K562 (cell line): Measurements from ENCODE around the gene GP1BB. TPM values are rescaled to one million over a fixed set of nuclear protein-coding genes. Genes with fewer than 3 reads are reported as not detected.
A peak's percentile ranks its signal among the peaks of the same experiment; 100 is the strongest.

Experiments used
- ATAC-seq: fragments of 200-7000 bp; cut with Tn5 transposase; 3 replicates; pipeline ENCODE4 v1.9.1; 2020; ENCODE audit warnings: moderate library complexity
- BruUV-seq: library from RNA; stranded (reverse); fragments of 400-500 nt; replicated peaks from 2 replicates; lab custom pipeline; 2021; lab: Mats Ljungman, UMichigan
- CTCF ChIA-PET: fragments of 300-600 bp; formaldehyde crosslinking; extraction: SDS; loops from one replicate; lab custom pipeline; 2021; ENCODE audit warnings: low intra/inter-chr PET ratio; lab: Yijun Ruan, JAX
- POLR2A ChIA-PET: fragments of 300-600, 350-650 bp; sonication (Branson Sonifier 250); formaldehyde crosslinking; extraction: SDS; loops from one replicate; lab custom pipeline; 2021; ENCODE audit warnings: antibody characterized with exemption, inconsistent platforms; lab: Yijun Ruan, JAX
- DNase-seq, 4 experiments: peaks; one replicate each; pipeline versions ENCODE4 v3.0.0 to v3.0.0-alpha.2; 2011 to 2018; ENCODE audit warnings: low spot score in 3 of 4, mixed read lengths in 3 of 4; ENCODE audit errors: extremely low read depth in 1 of 4
- FAIRE-seq: peaks from 2 replicates; lab custom pipeline; 2011; peaks lifted over from hg19 to GRCh38; lab: Jason Lieb, UNC
- H2AFZ ChIP-seq: 2 replicates; pipeline ENCODE4 v1.6.0; 2011; ENCODE audit warnings: low read depth, low read length, control low read depth, inconsistent platforms
- H3K27ac ChIP-seq: fragments of 200-600 bp; 3 replicates; pipeline ENCODE4 v1.8.0; 2011; ENCODE audit warnings: low read depth, mild to moderate bottlenecking, control low read depth, inconsistent platforms, low read length, moderate library complexity, mixed read lengths; ENCODE audit errors: extremely low read depth
- H3K27me3 ChIP-seq, 2 experiments: fragments of 300-600 bp in 1 of 2; 2 replicates in 1 of 2; 3 replicates in 1 of 2; pipeline versions ENCODE4 v1.6.0 to v1.8.0; 2011; ENCODE audit warnings: inconsistent platforms in 2 of 2, low read length in 2 of 2, mild to moderate bottlenecking in 1 of 2, mixed read lengths in 1 of 2, moderate library complexity in 1 of 2; ENCODE audit not compliant: control insufficient read depth in 2 of 2, insufficient read depth in 2 of 2
- H3K36me3 ChIP-seq: fragments of 300-600 bp; 3 replicates; pipeline ENCODE4 v1.8.0; 2011; ENCODE audit warnings: mild to moderate bottlenecking, low read length, inconsistent platforms; ENCODE audit not compliant: control insufficient read depth, insufficient read depth
- H3K4me1 ChIP-seq, 2 experiments: fragments of 200-600 bp in 1 of 2; replicated peaks in 1 of 2; 2 replicates in 1 of 2; 3 replicates in 1 of 2; pipeline versions ENCODE4 v1.5.1 to v1.8.0; 2011; ENCODE audit warnings: inconsistent platforms in 2 of 2, low read length in 2 of 2, mild to moderate bottlenecking in 1 of 2, mixed read lengths in 1 of 2, moderate library complexity in 1 of 2; ENCODE audit not compliant: control insufficient read depth in 2 of 2, insufficient read depth in 2 of 2
- H3K4me2 ChIP-seq: 2 replicates; pipeline ENCODE4 v1.6.1; 2011; ENCODE audit warnings: low read length, control low read depth, inconsistent platforms, mixed read lengths; ENCODE audit not compliant: insufficient read depth
- H3K4me3 ChIP-seq: fragments of 200-600 bp; sonication (generic), shearing (Covaris generic); 2 replicates; pipeline ENCODE4 v1.5.1; 2016; ENCODE audit warnings: control low read depth, inconsistent platforms
- H3K79me2 ChIP-seq: fragments of 200-600 bp; 3 replicates; pipeline ENCODE4 v1.8.0; 2011; ENCODE audit warnings: low read length, inconsistent platforms; ENCODE audit not compliant: control insufficient read depth, insufficient read depth
- H3K9ac ChIP-seq, 2 experiments: 2 replicates each; pipeline versions ENCODE4 v1.6.0 to v1.6.1; 2011; ENCODE audit warnings: low read depth in 2 of 2, low read length in 2 of 2, control low read depth in 1 of 2, inconsistent platforms in 1 of 2, mild to moderate bottlenecking in 1 of 2, mixed read lengths in 1 of 2; ENCODE audit not compliant: insufficient read depth in 1 of 2
- H3K9me1 ChIP-seq: one replicate; pipeline ENCODE4 v1.6.0; 2011; ENCODE audit warnings: inconsistent platforms, mild to moderate bottlenecking, low read length, moderate library complexity; ENCODE audit not compliant: control insufficient read depth, insufficient read depth
- H3K9me3 ChIP-seq: replicated peaks from 2 replicates; pipeline ENCODE4 v1.5.1; 2011; ENCODE audit warnings: low read depth, low read length, inconsistent platforms; ENCODE audit not compliant: control insufficient read depth, insufficient read depth
- H4K20me1 ChIP-seq: replicated peaks from 2 replicates; pipeline ENCODE4 v1.6.1; 2011; ENCODE audit warnings: low read length, inconsistent platforms, mixed read lengths; ENCODE audit not compliant: control insufficient read depth, insufficient read depth
- CBFA2T3 ChIP-seq: fragments of 450-650 bp; IDR thresholded peaks from 2 replicates; pipeline ENCODE4 v1.6.1; 2017
- HOMEZ ChIP-seq: fragments of 250-450 bp; sonication (Bioruptor Pico); IDR thresholded peaks from 2 replicates; pipeline ENCODE4 v1.4.0; 2020; ENCODE audit warnings: mild to moderate bottlenecking, moderate library complexity
- IRF2 ChIP-seq: sonication (generic); formaldehyde crosslinking; IDR thresholded peaks from 2 replicates; pipeline ENCODE4 v1.8.1; 2022; ENCODE audit warnings: mild to moderate bottlenecking, missing genetic modification reagents
- LARP7 ChIP-seq: fragments of 450-650 bp; IDR thresholded peaks from 2 replicates; pipeline ENCODE4 v1.6.1; 2016
- MAZ ChIP-seq, 2 experiments: fragments of 450-650 bp in 1 of 2; sonication (generic) in 1 of 2; formaldehyde crosslinking; IDR thresholded peaks in 1 of 2; conservative IDR thresholded peaks in 1 of 2; 2 replicates each; pipeline versions ENCODE4 v1.4.0 to v1.5.0; 2020; ENCODE audit warnings: mild to moderate bottlenecking in 1 of 2, missing genetic modification reagents in 1 of 2
- MTA3 ChIP-seq: fragments of 450-650 bp; formaldehyde crosslinking; IDR thresholded peaks from 2 replicates; pipeline ENCODE4 v1.6.1; 2017; ENCODE audit warnings: mild to moderate bottlenecking, borderline replicate concordance
- POLR2G ChIP-seq: fragments of 200-400 bp; formaldehyde crosslinking; IDR thresholded peaks from 2 replicates; pipeline ENCODE4 v1.6.1; 2017; ENCODE audit warnings: low read depth, mild to moderate bottlenecking, antibody characterized with exemption, low read length, moderate library complexity
- RREB1 ChIP-seq: fragments of 250-450 bp; sonication (Bioruptor Pico); IDR thresholded peaks from 2 replicates; pipeline ENCODE4 v1.4.0; 2020
- ZFP30 ChIP-seq: fragments of 250-450 bp; sonication (Bioruptor Pico); IDR thresholded peaks from 2 replicates; pipeline ENCODE4 v1.8.0; 2022; ENCODE audit warnings: moderate library complexity, mild to moderate bottlenecking, inconsistent platforms, borderline replicate concordance
- ZNF175 ChIP-seq: fragments of 200-800 bp; sonication (Bioruptor generic); IDR thresholded peaks from 2 replicates; pipeline ENCODE4 v1.6.1; 2016; ENCODE audit warnings: low read depth, mild to moderate bottlenecking, missing genetic modification characterization, missing compliant biosample characterization
- WGBS: fragments of 100-300 bp; shearing (Covaris generic); methylation state at CpG from one replicate; pipeline ENCODE4 v1.1.6; 2016; ENCODE audit warnings: low coverage, mixed read lengths; ENCODE audit not compliant: insufficient coverage; ENCODE audit errors: missing lambda C conversion rate; 5-methylcytosine and 5-hydroxymethylcytosine counted together
- in situ Hi-C: fragments of 300-500 bp; cut with MboI; formaldehyde crosslinking; loops from 4 replicates; pipeline ENCODE4 v1.15.0; 2018; ENCODE audit warnings: inconsistent platforms, mixed read lengths
- intact Hi-C: fragments of 100-400 bp; cut with micrococcal nuclease; formaldehyde crosslinking; loops from 2 replicates; pipeline ENCODE4 v1.14.2; 2022
- polyA plus RNA-seq, 8 experiments: library from polyadenylated mRNA; depleted of rRNA in 4 of 8; stranded (reverse) in 5 of 8; unstranded in 3 of 8; fragments of >200 nt; fragmentation: Nextera tagmentation in 2 of 8; fragmentation: Illumina TruSeq in 1 of 8; extraction: Ambion mirVana in 2 of 8; extraction: Trizol in 1 of 8; gene quantifications; 2 replicates each; pipeline versions ENCODE4 v1.2.1 to v1.2.3, GENCODE V29; 2011 to 2014; ENCODE audit warnings: inconsistent platforms in 1 of 8, missing spikeins in 1 of 8
- total RNA-seq, 7 experiments: library from RNA; depleted of rRNA in 6 of 7; stranded (reverse); fragments of >200 nt in 6 of 7; fragmentation: Illumina TruSeq in 2 of 7; extraction: Trizol in 2 of 7; gene quantifications; 2 replicates each; pipeline versions ENCODE4 v1.2.1 to v1.2.3, GENCODE V29; 2011 to 2021; ENCODE audit warnings: low replicate concordance in 1 of 7

GP1BB gene
- total and polyA plus RNA-seq, 9 of the 15 experiments (the other 6 are each of a cell fraction or from before 2014, with no cell fraction given) = 0.69 to 162 (median 2.8) TPM

- TF ChIP-seq LARP7 (no peak), CBFA2T3 (peak; percentile 9; the same call in 1 of the 2 replicates), ZNF175 (CRISPR knock-in tag) (no peak)
Observed at GRCh38 chr22:19727310-19728150, 4.2 kb downstream of the GP1BB start (continued).

- intact Hi-C loops = no loop called here
- WGBS = 73% methylated on average over 6 of the region's 6 CpGs
- BruUV-seq = no TSS peak
- FAIRE-seq = no peak
- peaks cover 12% of the 10 kb centered on the region; the same call in 1 of the 2 replicates for H4K20me1 ChIP-seq
- H2AFZ ChIP-seq = no peak overlapping the region
- no peak overlapping the region for H3K4me3 ChIP-seq
- peaks cover 15% of the 10 kb centered on the region; the same call in 2 of the 3 replicates for H3K79me2 ChIP-seq
- no peak for DNase-seq
- peaks cover 20 to 75% of the 10 kb centered on the region in 2 experiments for H3K4me1 ChIP-seq
- H3K27me3 ChIP-seq = no peaks in the 10 kb centered on the region; a peak in 1 of 5 replicates
- peaks cover 2% of the 10 kb centered on the region for H3K9me1 ChIP-seq
- H3K36me3 ChIP-seq = peaks cover 7% of the 10 kb centered on the region
- in situ Hi-C loops = loop anchor here (10.0 kb wide), 1 partner anchor 387 kb away; the partner anchor contains the start of genes RANBP1 and TRMT2A
- H3K9me3 ChIP-seq = 0 out of 2 replicates have a peak, but pooled peaks cover 2% of the 10 kb centered on the region
- H3K9ac ChIP-seq = peak overlapping the region in 1 of 2 experiments; percentile 72; a peak in 1 of 4 replicates
- no peak overlapping the region for H3K4me2 ChIP-seq
- POLR2A ChIA-PET = interaction anchor here (0.6 to 0.8 kb wide), 2 partner anchors 16 to 213 kb away, joined by 3 read pairs; partner anchors contain the start of genes COMT and TXNRD2
- ATAC-seq = no peak
- CTCF ChIA-PET = interaction anchor here (0.6 to 5.6 kb wide), 3 partner anchors 98 to 220 kb away, joined by 4 to 156 read pairs (median 4); no protein-coding TSS in a partner anchor
- H3K27ac ChIP-seq = no peak overlapping the region
- TF ChIP-seq POLR2G (0 out of 2 replicates have a peak, but pooled peaks have one; percentile 3), MTA3 (no peak), ZFP30 (0 out of 2 replicates have a peak, but pooled peaks have one; percentile 8), HOMEZ (CRISPR knock-in tag) (peak; percentile 31; the same call in 1 of the 2 replicates), MAZ (CRISPR knock-in tag; conservative IDR thresholded peaks at IDR 0.05 in 1 of 2, IDR thresholded peaks at IDR 0.05 in 1 of 2) (peak in 1 of 2 experiments; percentile 9; a peak in 1 of 4 replicates), IRF2 (CRISPR knock-in tag) (no peak), RREB1 (CRISPR knock-in tag) (peak; percentile 73; the same call in 1 of the 2 replicates)
Observed at GRCh38 chr22:19728271-19728670, 4.9 kb downstream of the GP1BB start.
